Activated naive CD4-positive, alpha-beta T cell treated with anti-CD3 and anti-CD28 coated beads, Interleukin-2, amount 50 U/mL, for 16 hours (primary cell): Measurements from ENCODE around the gene DYNLT4.
"Not testable (repeated sequence)": the region's sequence is repeated elsewhere in the genome, so short reads cannot be mapped to it uniquely, and the experiment has no call there.

Source experiments
- DNase-seq: peaks from one replicate; pipeline ENCODE4 v3.0.0-alpha.2; 2020

The DYNLT4 gene

DNA sequence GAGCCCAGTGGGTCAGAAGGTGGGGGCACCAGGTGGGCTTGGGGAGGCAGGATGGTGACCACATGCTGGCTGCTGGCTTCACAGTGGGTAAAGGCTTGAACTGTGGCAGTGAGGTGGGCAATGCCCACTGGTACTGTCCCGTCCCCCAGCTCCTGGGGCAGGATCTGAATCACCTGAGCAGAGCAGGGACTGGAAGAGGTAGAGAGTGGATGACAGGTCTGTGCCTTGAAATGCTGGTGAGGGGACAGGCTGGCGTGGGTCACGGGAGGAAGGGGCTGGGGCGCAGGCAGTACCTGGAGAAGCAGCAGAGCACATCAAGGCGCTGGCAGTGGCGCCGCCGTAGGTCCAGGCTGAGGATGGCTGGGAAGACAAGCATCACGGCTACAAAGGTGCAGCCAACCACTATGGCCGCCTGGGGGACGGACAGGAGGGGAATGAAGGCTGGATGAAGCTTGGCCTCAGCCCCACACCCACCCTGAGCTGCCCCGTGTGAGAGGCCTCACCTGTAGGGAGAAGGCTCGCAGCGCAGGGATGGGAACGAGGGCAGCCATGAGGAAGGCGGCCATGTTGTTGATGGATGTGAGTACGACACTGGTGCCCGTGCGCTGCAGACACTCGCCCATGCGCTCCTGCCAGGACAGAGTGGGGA is 21.0 kb upstream of the DYNLT4 start:
- no peak for DNase-seq

DNA sequence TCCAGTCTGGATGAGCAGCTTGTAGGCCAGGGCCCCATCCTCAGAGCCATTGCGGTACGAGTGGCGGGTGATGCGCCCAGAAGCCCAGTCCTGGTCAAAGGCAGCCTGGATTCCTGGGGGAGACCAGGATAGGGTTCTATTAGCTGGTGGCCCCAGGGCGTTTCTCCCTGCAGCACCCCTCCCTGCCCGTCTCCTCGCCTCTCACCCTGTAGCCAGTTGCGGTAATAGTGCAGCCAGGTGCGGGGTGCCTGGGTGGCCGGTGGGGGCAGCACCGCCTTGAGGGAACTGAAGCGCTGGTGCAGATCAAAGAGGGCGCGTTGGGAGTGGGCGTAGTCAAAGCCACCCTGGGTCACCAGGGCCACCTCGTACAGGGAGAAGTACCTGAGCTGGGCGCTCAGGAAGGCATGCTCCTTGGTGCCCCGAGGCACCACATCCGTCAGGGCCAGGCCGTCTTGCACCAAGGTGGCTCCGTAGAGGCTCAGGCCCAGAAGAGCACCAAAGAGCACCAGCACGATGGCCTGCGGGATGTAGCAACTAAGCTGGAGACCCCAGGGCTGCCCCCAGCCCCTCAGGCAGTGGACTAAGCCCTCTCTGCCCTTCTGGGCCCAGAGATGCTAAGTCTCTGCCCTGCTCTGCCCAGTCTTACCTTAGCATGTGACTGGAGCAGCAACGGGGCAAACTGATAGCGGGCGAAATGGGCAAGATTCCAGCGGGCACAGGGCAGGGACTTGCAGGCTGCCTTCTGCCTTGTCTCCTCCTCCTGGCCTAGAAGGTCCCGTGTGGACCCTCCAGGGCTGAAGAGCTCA is 20.2 kb upstream of the DYNLT4 start:
- DNase-seq: no peak

DNA sequence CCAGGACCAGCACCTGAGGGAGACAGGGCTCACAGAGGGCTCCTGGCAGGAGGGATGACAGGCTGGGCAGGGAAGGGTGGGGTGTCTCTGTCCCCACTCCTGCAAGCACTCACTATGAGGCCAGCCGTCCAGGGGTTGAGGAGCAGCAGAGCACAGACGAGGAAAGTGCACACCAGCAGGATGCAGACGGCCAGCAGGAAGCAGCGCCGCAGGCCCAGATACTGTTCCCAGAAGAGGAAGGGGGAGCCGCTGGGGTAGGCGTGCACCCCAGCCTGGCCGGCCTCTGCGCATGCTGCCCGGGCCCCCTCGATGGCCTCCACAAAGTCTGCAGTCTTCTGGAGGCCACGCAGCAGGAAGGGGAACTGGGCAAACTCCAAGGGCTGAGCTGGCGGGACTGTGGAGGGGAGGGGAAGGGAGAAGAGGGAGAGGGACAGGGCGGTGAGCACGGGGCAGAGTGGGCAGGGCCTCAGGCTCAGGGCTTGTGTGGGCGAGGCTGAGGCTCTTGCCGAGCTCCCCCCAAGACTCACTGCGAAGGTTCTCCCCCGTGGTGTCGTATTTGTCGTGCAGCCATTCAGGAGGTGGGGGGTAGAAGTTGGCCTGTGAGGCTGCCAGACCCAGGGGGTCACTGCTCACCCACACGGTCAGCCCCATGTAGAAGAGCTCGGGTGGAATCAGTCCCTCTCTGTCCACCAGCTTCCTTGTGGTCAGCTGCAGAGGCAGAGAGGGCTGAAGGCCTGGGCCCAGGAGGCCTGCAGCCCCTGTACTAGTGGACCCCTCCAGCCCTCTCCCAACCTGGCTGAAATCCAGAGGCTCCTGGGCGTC is 19.4 kb upstream of the DYNLT4 start:
- DNase-seq: no peak

DNA sequence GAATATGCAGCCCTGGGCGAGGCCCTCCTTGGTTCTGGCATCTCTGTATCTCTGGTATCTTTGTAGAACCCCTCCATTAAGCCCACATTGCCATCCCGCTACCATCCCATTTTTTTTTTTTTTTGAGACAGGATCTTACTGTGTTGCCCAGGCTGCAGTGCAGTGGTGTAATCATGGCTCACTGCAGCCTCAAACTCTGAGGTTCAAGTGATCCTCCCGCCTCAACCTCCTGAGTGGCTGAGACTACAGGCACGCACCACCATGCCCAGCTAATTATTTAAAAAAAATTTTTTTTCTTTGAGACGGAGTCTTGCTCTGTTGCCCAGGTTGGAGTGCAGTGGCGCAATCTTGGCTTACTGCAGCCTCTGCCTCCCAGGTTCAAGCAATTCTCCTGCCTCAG is 17.2 kb upstream of the DYNLT4 start:
- not testable (repeated sequence) for DNase-seq

DNA sequence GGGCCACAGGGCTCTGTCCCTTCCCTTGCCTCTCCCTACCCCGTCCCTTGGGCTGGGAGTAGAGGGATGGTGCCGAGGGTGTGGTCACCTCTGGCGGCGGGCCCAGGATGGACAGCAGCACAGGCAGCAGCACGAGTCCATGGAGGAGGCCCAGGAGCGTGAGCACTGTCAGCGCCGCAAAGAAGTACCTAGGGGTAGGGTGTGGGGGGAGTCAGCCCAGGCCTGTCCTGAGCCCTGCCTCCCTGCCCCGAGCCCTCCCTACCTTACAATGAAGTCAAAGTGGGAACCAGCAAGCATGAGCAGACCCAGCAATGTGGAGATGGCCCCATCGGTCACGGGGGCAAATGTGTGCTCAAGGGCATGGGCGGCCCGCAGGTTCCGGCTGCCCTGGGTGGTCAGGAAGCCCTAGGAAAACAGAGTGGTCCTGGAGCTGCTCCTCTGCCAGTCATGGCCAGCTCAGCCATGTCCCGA is 15.9 kb upstream of the DYNLT4 start:
- DNase-seq: no peak

DNA sequence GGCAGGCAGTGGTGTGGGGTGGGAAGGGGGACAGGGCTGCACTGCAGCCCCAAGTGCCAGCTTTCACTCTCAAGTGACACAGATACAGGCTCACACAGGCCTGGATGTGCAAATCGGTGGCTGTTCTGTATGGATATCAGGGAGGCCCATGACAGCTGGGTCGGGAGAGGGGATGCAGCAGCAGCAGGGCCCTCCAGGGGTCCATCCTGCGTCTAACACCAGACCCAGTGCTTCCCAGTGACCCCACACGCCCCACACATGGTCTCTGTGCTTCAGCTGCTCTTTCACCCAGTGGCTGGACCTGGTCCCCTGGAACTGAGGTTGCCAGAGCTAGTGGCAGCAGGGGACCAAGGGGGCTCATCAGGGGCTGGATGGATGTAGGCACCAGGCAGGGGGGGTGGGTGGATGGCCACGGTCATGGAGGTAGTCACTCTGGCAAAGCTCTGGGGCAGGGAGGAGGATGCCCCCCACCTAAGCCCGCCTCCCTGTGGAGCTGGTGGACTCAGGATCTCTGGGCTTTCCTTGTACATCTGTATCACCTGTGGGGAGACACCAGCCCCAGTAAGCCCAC is 15.1 kb upstream of the DYNLT4 start:
- no peak for DNase-seq

DNA sequence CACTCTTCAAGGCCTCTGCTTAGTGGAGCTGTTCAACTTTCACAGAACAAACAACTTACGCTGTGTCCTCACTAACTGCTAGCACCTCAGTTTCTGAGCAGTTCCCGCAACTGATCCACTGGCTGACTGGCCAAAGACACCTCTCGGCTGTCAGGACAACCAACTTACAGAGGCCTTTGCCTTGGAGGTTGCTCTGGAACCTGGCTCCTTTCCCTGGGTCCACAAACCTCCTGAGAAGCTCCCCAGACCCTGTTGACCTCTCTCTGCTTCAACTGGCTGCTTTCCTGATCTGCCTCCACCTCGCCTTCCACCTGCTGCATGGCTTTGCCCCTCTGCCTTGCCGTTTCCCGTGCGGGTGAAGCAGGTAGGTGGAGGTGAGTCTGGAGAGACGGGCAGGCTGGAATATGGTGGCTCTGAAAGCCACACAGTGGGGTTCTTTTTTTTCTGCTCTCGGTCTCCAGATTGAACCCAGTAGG is 14.1 kb upstream of the DYNLT4 start:
- DNase-seq: no peak

DNA sequence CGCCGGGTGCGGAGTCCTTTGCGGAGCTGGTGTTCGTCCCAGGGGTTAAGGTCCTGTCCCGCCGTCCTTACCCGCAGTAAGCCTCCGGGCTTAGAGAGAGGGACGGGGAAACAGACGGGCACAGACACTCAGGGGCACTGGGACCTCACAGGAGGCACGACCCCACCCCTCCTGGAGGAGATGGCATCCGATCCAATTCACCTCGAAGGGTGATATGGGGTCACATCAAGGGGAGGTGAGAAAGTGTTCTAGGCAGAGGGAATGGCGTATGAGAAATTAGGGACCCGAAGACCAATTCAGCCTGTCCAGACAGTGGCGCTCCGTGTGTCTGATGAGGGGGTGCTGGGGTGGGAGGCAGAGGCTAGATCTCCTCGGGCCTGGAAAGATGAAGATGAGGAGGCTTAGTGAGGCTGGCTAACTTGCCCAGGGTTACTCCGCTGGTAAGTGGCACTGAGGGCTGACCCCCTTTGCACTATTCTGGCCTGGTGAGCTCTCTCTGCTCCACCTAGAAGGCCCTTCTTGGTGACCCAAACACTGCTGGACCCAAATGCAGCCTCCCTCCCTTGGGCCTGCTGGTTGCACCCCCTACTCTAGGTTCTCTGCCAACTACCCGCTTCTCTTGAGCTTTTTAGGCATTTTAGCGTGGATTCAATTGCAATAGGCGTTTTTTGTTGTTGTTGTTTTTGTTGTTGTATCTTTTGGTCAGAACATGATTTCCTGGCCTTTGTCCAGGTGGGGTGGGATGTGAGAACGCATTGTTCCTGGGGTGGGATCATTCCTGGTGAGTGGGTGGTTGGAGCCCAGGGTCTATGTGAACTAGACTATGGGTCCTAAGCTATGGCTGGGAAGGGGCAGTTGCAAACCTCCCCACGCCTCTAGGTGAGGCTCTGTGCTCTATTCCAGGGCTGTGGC is 13.4 kb upstream of the DYNLT4 start:
- no peak for DNase-seq

DNA sequence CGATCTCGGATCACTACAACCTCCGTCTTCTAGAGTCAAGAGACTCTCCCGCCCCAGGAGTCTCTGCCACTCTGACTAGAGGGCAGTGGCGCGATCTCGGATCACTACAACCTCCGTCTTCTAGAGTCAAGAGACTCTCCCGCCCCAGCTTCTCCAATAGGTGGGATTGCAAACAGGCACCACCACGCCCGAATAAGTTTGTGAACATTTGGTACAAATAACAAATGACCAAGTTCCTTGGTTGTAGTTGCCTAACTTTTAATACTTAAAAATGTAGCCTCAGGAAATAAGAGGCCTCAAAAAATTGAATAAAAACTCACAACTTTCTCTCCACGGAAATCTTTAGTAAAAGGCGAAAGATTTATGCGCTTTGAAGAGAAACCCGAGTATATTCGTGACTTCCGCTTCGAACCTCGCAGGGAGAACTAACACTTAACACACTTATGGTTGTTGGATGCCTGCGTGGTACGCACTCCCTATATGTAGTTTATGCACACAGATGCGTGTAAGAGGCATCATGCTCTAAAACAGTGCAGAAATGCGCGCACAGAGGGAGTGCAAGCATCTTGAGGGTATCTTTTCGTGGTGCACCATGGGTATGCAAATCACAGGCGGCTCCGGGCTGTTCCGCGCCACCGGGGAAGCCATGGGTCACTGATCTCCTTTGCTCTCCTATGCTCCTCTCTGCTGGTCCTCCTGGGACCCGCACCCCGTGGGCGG is 12.6 kb upstream of the DYNLT4 start:
- peak; percentile 79 for DNase-seq

DNA sequence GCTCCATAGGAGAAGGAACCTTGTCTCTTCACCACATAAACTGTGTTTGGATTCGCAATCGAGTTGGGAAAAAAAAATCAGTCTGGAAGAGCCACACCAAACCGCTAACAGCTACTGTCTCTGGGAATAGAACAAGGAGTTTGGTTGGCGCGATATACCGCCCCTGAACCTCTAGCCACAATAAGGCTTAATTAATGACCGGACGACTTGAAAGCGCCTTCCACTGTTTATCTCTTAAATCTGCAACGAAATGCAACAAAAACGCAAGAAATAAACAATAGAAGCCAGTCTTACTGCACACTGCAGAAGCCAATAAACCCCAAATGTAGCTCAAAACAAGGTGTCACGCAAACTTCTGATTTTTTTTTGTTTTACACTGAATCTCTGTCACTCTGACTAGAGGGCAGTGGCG is 12.1 kb upstream of the DYNLT4 start:
- no peak for DNase-seq

DNA sequence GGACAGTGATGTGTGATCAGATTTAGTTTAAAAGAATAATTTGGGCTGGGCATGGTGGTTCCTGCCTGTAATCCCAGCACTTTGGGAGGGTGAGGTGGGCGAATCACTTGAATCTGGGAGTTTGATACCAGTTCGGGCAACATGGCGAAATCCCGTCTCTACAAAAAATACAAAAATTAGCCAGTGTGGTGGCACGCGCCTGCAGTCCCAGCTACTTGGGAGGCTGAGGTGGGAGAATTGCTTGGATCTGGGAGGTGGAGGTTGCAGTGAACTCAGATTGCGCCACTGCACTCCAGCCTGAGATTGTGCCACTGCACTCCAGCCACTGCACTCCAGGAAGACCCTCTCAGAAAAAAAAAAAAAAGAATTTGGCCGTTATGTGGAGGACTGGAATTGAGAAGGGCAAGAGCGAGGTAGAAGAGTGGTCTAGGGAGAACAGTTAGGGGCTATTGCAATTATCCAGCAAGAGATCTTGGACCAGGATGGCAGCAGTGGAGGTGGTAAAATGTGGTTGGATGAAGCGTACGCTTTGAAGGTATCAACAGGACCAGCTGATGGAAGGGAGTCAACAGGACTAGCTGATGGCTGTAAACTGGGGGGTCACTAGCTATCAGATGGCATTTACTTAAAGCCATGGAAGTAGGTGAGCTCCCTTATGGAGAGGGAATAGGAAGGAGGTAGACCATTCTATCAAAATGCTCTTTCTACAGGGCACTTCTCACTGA is 10.8 kb upstream of the DYNLT4 start:
- DNase-seq: no peak

DNA sequence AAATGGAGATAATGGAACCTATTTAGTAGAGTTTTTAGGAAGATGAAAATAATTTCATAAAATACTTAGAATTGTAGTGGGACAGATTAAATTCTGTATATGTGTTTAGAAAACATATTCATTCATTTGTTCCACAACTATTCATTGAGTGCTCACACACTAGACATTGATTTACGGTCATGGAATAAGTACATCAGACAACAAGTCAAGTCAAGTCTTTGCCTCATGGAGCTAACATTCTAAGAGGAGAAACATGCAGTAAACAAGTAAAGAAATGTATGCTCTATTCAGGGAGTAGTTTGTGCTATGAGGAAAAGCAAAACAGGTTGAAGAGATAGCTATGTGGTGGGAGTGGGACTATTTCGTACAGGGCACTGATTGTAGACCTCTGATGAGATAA is 10.2 kb upstream of the DYNLT4 start:
- DNase-seq: no peak

DNA sequence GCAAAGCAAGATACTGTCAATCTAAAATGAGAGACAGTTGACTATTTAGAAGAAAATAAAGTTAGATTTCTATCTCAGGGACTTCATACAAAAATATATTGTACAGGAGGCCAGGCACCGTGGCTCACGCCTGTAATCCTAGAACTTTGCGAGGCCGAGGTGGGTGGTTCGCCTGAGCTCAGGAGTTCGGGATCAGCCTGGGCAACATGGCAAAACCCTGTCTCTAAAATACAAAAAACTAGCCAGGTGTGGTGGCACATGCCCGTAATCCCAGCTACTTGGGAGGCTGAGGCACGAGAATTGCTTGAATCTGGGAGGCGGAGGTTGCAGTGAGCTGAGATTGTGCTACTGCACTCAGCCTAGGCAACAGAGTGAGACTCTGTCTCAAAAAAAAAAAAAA is 8.8 kb upstream of the DYNLT4 start:
- not testable (repeated sequence) for DNase-seq

DNA sequence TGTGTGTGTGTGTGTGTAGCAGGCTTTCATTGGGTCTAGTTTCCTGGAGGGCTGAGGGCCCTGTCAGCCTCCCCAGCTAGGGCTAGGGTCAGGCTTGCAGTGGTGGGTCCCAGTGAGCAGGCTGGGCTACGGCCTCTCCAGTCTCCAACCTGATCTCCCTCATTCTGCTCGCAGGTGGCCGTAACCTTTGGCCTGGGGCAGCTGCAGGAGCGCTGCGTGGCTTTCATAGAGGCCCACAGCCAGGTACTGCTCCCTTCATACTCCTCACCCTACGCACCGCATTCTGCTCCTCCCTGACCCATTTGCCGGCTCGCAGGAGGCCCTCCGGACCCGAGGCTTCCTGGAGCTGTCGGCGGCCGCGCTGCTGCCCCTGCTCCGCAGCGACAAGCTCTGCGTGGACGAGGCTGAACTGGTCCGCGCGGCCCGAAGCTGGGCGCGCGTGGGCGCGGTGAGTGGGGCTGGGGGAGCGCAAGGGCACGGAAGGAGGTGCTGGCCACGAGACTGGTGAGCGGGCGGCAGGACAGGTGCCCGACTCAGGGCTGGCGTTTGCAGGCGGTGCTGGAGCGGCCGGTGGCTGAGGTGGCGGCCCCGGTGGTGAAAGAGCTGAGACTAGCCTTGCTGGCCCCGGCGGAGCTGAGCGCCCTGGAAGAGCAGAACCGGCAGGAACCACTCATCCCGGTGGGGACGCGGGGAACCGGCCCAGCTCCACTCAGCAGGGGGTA is 5.8 kb upstream of the DYNLT4 start:
- DNase-seq: no peak

DNA sequence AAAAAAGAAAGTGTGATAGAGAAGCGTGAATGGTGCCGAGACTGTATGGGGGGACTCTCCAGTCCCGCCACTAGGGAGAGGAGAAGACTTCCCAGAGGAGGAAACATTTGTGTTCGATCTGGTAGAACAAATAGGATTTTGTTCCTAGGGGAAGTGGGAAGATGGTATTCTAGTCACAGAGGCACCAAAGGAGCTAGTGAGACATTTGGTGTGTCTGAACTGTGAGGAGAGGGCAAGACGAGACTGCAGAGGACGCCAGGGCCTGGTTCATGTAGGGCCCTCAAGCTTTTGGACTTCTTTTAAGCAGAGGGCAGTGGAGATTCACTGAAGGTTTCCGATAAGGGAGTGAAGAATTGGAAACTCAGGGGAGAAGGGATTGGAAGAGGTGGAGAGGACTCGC is 4.1 kb upstream of the DYNLT4 start:
- no peak for DNase-seq

DNA sequence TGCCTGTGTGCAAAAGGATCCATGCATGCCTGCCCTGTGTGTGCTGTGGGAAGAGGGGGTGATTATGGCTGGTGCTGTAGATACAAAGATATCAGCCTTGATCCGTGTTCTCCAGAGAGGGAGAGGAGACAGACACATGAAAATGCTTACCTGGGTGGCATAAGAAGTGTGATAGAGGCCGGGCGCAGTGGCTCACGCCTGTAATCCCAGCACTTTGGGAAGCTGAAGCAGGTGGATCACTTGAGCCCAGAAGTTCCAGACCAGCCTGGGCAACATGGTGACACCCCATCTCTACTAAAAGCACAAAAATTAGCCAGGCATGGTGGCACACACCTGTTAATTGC is 3.6 kb upstream of the DYNLT4 start:
- DNase-seq: not testable (repeated sequence)

DNA sequence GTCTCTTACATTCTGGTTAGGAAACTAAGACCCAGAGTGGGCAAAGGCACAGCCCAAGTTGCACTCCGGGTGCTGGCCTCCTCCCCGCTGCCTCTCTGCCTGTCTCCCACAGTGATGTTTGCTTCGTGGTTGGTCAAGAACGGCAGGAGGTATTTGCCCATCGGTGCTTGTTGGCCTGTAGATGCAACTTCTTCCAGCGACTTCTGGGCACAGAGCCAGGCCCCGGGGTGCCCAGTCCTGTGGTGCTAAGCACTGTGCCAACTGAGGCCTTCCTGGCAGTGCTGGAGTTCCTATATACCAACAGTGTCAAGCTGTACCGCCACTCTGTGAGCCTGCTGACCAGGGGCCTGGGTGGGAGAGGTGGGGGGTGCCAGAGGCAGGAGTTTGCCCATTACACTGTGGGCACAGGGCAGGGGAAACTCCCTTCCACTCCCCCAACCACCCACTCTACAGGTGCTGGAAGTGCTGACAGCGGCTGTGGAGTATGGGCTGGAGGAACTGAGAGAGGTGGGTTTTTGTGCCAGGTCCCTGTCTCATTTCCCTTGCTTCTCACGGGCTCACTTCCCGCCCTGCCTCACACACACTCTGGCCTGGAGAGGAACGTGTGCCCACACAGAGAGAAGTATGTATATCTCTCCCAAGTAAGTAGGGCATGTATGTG is 3.1 kb upstream of the DYNLT4 start:
- DNase-seq: peak; percentile 40

DNA sequence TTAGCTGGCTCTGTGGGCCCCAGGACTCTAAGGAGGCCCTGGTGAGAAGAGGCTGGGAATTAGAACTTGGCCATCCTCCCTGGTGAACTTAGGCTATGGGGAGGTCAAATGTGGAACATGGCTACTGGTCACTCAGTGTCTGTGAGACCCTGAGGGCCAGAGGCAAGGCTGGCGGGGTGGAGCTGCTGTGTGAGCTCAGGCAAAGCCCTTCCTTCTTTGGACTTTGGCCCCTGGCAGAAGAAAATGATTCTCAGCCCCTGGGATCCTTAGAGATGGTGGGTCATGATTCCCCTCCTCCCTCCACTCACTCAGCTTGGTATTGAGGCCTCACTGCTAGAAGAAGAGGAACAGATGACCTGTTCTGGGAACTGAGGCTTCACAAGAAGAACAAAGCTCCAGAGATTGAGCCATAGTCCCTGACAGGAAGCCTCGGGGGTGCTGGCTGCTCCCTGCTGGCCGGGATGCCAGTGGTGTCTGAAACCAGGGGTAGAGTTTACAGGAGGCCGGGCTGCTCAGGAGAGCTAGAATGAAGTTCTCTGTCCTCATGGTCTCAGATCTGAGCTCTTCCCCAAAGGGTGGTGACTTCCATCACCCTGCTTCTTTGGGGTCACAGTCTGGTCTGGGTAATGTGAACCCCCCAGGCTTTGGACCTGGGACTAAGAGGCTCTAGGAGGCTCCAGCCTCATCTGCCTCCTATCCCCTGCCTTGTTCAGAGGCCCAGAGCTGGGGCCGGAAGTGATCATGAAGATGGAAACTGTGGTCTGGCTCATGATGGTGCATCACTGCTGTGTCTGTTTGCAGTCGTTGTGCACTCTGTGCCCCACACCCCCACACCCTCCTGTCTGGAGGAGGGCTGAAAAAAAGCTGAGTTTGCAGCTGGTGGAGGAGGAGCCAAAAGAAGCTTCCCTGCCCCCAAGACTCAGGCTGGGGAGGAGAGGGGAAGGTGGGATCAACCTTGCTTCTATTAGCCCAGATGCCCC is 2.1 kb upstream of the DYNLT4 start:
- peak; percentile 87 for DNase-seq
